Tibial nerve (tissue), 4 donors: ENCODE results near the gene OPN3. TPM values are rescaled to one million over a fixed set of nuclear protein-coding genes. Genes with fewer than 3 reads are reported as not detected.

ENCODE experiments used
- DNase-seq, 2 donors: peaks; one replicate each; pipeline ENCODE4 v3.0.0-alpha.2; 2019; ENCODE audit warnings: low spot score in 2 of 2
- H3K27ac ChIP-seq, 4 donors: fragments of 200-600 bp; sonication (generic) in 3 of 4; one replicate each; pipeline ENCODE4 v1.5.1; 2017 to 2019; ENCODE audit warnings: mild to moderate bottlenecking in 1 of 4
- H3K27me3 ChIP-seq, 2 donors: fragments of 200-600 bp; sonication (generic) in 1 of 2; one replicate each; pipeline versions ENCODE4 v1.5.1 to v1.6.0; 2017 to 2019
- H3K36me3 ChIP-seq, 3 donors: fragments of 200-600 bp; sonication (generic); one replicate each; pipeline ENCODE4 v1.5.1; 2018 to 2019
- H3K4me1 ChIP-seq, 4 donors: fragments of 200-600 bp; sonication (generic) in 3 of 4; one replicate each; pipeline ENCODE4 v1.5.1; 2017 to 2019
- H3K4me3 ChIP-seq, 4 donors: fragments of 200-600 bp; sonication (generic) in 3 of 4; one replicate each; pipeline ENCODE4 v1.5.1; 2017 to 2019; ENCODE audit warnings: mild to moderate bottlenecking in 1 of 4, moderate library complexity in 1 of 4
- H3K9me3 ChIP-seq, 4 donors: fragments of 200-600 bp; sonication (generic) in 3 of 4; one replicate each; pipeline ENCODE4 v1.5.1; 2017 to 2019
- EP300 ChIP-seq, 2 donors: sonication (generic); formaldehyde crosslinking; IDR thresholded peaks; one replicate each; pipeline ENCODE4 v1.6.1; 2017; ENCODE audit warnings: antibody characterized with exemption in 2 of 2, mild to moderate bottlenecking in 1 of 2
- POLR2A ChIP-seq, 2 donors: fragments of 450-650 bp; IDR thresholded peaks; one replicate each; pipeline ENCODE4 v1.6.1; 2017; ENCODE audit warnings: antibody characterized with exemption in 2 of 2, mild to moderate bottlenecking in 2 of 2, moderate library complexity in 2 of 2
- WGBS, 2 donors: methylation state at CpG; one replicate each; pipeline ENCODE4 v1.1.5; 2018; 5-methylcytosine and 5-hydroxymethylcytosine counted together
- total RNA-seq, 4 donors: library from RNA; depleted of rRNA; stranded (reverse); fragments of >200 nt; gene quantifications; one replicate each; pipeline ENCODE4 v1.1.0, GENCODE V29; 2016
- TF ChIP-seq, protein P1 (sequence below), 5 experiments: fragments of 200-600 bp in 3 of 5; fragments of 450-650 bp in 2 of 5; sonication (generic) in 3 of 5; IDR thresholded peaks; one replicate each; pipeline ENCODE4 v1.5.1; 2016 to 2019; ENCODE audit warnings: antibody characterized with exemption in 5 of 5, mild to moderate bottlenecking in 3 of 5, moderate library complexity in 2 of 5

The OPN3 gene
- total RNA-seq, 4 donors from 2014 or later, result 17.8 to 31.7 (median 19.7) TPM

DNA sequence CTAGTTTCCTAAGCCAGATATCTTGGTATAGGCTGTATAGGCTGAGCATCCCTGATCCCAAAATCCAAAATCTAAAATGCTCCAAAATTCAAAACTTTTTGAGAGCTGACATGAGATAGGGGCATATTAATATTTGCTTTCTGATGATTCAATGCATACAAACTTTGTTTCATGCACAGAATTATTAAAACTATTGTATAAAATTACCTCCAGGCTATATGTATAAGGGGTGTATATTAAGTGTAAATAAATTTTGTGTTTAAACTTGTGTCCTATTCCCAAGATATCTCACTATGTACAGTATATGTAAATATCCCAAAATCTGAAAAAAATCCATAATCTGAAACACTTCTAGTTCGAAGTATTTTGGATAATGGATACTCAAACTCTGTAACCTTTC lies 14.5 kb upstream of the OPN3 start:
- peaks cover 0 to 3% (median 0%) of the 10 kb centered on the region in 4 donors for H3K4me1 ChIP-seq
- no peak for TF ChIP-seq POLR2A (IDR thresholded peaks at IDR 0.05)
- TF ChIP-seq, protein P1, sequence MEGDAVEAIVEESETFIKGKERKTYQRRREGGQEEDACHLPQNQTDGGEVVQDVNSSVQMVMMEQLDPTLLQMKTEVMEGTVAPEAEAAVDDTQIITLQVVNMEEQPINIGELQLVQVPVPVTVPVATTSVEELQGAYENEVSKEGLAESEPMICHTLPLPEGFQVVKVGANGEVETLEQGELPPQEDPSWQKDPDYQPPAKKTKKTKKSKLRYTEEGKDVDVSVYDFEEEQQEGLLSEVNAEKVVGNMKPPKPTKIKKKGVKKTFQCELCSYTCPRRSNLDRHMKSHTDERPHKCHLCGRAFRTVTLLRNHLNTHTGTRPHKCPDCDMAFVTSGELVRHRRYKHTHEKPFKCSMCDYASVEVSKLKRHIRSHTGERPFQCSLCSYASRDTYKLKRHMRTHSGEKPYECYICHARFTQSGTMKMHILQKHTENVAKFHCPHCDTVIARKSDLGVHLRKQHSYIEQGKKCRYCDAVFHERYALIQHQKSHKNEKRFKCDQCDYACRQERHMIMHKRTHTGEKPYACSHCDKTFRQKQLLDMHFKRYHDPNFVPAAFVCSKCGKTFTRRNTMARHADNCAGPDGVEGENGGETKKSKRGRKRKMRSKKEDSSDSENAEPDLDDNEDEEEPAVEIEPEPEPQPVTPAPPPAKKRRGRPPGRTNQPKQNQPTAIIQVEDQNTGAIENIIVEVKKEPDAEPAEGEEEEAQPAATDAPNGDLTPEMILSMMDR (IDR thresholded peaks at IDR 0.05), result no peak
- no peak for TF ChIP-seq EP300 (IDR thresholded peaks at IDR 0.05)
- no peaks in the 10 kb centered on the region for H3K27me3 ChIP-seq
- H3K36me3 ChIP-seq, result no peaks in the 10 kb centered on the region
- no peak overlapping the region for H3K27ac ChIP-seq
- no peaks in the 10 kb centered on the region for H3K9me3 ChIP-seq
- H3K4me3 ChIP-seq, result no peak overlapping the region
- no peak for DNase-seq
- 87 to 93% methylated on average over 1 of the region's 1 CpG for WGBS, 2 donors

DNA sequence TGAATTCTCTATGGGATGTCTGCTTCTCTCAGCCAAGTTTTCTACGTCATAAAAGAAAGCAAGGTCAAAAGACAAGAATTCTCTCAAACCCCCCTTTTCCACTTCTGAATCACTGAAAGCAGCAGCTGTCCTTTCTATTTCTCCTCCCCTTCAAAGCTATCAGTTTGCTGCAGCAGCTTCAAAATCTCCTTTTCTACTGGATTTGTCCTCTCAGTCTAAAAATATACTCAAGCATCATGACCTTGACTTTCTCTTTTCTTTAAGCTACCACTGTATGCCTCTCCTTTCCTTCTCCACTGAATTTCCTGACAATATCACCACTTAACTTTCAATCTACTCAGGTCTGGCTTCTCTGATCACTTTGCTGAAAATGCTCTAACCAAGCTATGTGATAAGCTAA lies 13.8 kb upstream of the OPN3 start:
- H3K4me3 ChIP-seq, result no peak overlapping the region
- peaks cover 0 to 3% (median 0%) of the 10 kb centered on the region in 4 donors for H3K4me1 ChIP-seq
- TF ChIP-seq POLR2A (IDR thresholded peaks at IDR 0.05) (no peak), EP300 (IDR thresholded peaks at IDR 0.05) (no peak)
- TF ChIP-seq, protein P1 (IDR thresholded peaks at IDR 0.05), result no peak
- 16 to 17% methylated on average over 1 of the region's 1 CpG for WGBS, 2 donors
- H3K27ac ChIP-seq, result no peak overlapping the region
- H3K27me3 ChIP-seq, result no peaks in the 10 kb centered on the region
- DNase-seq, result no peak
- H3K36me3 ChIP-seq, result no peaks in the 10 kb centered on the region
- no peaks in the 10 kb centered on the region for H3K9me3 ChIP-seq

DNA sequence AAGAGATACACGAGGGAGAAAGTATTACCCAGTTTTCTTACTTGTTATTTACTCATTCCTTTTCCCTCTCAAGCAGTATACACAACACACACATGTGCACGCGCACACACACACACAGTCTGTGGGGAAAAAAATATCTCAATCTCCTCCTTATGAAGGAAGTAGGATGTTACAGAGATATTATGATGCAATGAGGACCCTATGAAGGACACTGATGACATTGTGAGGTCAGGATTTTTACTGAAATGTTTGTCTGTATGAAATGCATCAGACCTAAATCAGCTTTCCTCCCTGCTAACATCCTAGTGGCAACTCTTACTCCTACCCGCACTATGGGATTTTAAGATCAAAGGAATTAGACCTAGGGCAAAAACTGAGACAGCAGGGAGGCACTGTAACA lies 11.8 kb upstream of the OPN3 start, which contains the start of gene WDR64:
Gene WDR64 (plus strand): TSS at position 270 of the 400 bp plus-strand sequence. CDS start 204 bp downstream, outside the sequence.
- peaks cover 0 to 3% (median 0%) of the 10 kb centered on the region in 4 donors for H3K4me1 ChIP-seq
- H3K4me3 ChIP-seq, result no peak within 1 kb of the TSS
- WGBS, 2 donors, result 88 to 95% methylated on average over 4 of the region's 4 CpGs
- no peaks in the 10 kb centered on the region for H3K27me3 ChIP-seq
- no peaks in the 10 kb centered on the region for H3K9me3 ChIP-seq
- no peak within 1 kb of the TSS for H3K27ac ChIP-seq
- no peak for DNase-seq
- TF ChIP-seq, protein P1 (IDR thresholded peaks at IDR 0.05), result no peak
- no peak for TF ChIP-seq EP300 (IDR thresholded peaks at IDR 0.05)
- no peak for TF ChIP-seq POLR2A (IDR thresholded peaks at IDR 0.05)
- no peaks in the 10 kb centered on the region for H3K36me3 ChIP-seq

DNA sequence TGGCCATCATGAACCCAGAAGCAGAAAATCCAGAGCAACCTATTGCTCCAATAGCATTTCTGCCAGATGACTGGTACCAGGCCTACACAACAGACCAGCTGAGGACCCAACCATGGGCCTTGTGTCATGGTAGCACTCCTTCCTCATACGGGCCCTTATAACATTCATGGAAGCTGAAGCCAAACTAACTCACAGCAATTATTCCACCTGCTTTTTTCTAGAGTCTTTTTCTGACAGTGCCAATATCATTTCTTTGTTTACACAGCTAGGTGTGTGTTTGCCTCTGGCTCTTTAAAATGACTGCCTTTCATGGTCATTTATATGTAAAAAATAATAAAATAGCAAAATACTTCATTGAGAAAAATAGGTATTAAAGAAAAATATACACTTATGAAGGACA lies 8.0 kb upstream of the OPN3 start:
- TF ChIP-seq EP300 (IDR thresholded peaks at IDR 0.05) (no peak), POLR2A (IDR thresholded peaks at IDR 0.05) (no peak)
- TF ChIP-seq, protein P1 (IDR thresholded peaks at IDR 0.05), result no peak
- Histone ChIP-seq H3K27ac (no peak overlapping the region), H3K4me3 (no peak overlapping the region), H3K4me1 (peaks cover 0 to 13% (median 0%) of the 10 kb centered on the region in 4 donors), H3K9me3 (no peaks in the 10 kb centered on the region), H3K27me3 (no peaks in the 10 kb centered on the region), H3K36me3 (no peaks in the 10 kb centered on the region)
- 91 to 100% methylated on average over 1 of the region's 1 CpG for WGBS, 2 donors
- no peak for DNase-seq

DNA sequence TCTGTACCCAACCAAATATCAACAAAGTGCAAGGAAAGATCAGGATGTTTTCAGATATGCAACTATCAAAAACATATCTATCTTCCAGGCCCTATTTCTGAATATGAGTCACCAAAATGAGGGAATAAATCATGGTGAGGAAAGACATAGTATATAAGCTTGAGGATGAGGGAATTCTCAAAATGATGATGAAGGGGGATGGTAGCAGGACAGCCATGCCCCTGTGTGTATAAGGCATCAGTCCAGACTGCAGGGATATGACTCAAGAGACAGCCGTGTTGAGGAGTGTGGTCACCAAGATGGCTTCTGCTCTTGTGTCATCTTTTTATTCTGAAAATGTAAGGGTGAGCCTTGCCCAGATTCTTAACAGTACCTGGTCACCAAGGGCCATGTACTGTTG lies 7.5 kb upstream of the OPN3 start:
- TF ChIP-seq EP300 (IDR thresholded peaks at IDR 0.05) (no peak), POLR2A (IDR thresholded peaks at IDR 0.05) (no peak)
- TF ChIP-seq, protein P1 (IDR thresholded peaks at IDR 0.05), result no peak
- no peaks in the 10 kb centered on the region for H3K36me3 ChIP-seq
- peaks cover 0 to 13% (median 0%) of the 10 kb centered on the region in 4 donors for H3K4me1 ChIP-seq
- WGBS, 2 donors, result 84 to 100% methylated on average over 1 of the region's 1 CpG
- H3K4me3 ChIP-seq, result no peak overlapping the region
- H3K9me3 ChIP-seq, result no peaks in the 10 kb centered on the region
- H3K27me3 ChIP-seq, result no peaks in the 10 kb centered on the region
- no peak overlapping the region for H3K27ac ChIP-seq
- DNase-seq, result no peak
